GM21381 (cell line): ENCODE data around the gene DYNC2H1.

Experiments used
- ATAC-seq: cut with Tn5 transposase; IDR thresholded peaks from one replicate; pipeline ENCODE4 v1.9.1; 2021; ENCODE audit warnings: mild to moderate bottlenecking, moderate library complexity; ENCODE audit not compliant: unreplicated experiment

DYNC2H1 gene

DNA sequence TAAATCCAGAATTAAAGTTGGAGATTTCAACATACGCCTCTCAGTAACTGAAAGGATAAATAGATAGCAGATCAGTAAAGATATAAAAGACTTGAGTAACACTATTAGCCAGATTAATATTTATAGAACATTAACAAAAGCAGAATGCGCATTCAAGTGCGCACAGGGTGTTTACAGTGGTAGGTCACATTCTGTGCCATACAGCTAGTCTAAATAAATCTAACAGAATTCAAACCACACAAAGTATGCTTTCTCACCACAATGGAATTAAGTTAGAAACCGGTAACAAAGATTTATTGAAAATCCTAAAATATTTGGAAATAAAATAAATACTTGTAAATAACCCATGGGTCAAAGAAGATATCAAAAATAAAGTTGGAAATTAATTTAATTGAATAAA is 341.0 kb downstream of the DYNC2H1 start:
- ATAC-seq, result no peak

DNA sequence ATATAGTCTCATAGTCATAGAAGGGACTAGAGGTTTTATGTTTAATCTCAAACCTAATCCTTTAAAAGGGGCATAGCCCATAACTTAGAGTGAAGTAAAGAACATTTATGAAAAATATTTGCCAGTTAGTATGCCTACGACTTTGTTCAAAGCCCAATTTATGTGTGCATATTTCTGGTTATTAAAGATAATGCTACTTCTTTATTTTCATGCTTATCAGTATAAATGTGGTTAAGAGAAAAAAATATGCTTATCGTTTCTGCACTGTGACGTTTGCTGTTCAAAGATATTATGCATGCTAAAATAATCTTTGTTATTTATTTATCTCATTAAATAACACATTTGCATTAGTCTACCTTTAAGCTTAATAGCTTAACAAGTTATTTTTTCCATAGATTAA is 343.9 kb downstream of the DYNC2H1 start:
- no peak for ATAC-seq

DNA sequence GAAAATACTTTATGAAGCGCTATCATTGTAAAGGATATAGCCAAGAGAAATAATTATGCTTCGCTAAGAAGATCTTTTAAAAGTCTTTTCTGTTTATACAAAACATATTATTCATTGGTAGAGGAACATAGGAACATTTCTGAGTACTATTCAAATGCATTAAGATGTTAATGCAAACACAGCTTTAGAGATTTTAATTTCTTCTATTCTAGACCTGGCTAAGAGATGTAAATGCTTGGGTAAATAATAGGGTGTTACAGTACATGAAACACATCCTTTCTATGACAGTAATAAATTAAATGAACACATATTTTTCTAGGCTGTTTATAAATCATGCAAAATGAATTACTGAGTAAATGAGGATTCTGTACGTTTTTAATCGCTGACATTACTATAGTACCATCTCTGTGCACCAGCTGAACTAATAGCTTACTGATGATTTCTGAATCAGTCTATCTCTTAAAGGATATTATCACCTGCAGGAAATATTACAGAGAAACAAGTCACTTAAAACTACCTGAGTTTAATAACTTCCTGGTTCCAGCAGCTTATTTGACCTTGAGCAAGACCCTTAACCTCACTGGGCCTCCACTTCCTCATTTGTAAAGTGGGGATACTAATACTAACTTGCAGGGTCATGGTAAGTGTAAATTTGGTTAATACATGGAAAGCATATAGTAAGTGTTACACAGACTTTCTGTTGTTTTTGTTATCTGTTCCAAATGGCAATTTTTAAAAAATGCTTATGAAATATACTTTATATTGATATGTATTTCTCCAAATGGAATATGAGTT is 344.9 kb downstream of the DYNC2H1 start:
- no peak for ATAC-seq

DNA sequence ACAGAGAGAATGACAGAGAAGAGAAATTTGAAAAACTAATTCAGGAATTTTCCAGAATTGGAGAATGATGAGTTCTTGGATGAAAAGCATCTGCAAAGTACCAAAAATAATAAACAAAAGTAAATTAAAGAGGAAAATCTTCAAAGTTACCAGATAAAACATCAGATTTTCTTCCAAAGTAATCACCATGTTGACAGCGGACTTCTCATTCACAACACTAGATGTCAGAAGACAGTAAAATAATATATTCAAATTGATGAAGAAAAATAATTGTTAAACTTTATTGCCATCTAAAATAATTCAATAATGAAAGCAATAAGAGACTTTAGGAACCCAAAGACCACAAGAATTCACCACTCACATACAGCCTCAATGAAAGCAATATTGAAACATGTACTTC is 355.2 kb downstream of the DYNC2H1 start:
- no peak for ATAC-seq

DNA sequence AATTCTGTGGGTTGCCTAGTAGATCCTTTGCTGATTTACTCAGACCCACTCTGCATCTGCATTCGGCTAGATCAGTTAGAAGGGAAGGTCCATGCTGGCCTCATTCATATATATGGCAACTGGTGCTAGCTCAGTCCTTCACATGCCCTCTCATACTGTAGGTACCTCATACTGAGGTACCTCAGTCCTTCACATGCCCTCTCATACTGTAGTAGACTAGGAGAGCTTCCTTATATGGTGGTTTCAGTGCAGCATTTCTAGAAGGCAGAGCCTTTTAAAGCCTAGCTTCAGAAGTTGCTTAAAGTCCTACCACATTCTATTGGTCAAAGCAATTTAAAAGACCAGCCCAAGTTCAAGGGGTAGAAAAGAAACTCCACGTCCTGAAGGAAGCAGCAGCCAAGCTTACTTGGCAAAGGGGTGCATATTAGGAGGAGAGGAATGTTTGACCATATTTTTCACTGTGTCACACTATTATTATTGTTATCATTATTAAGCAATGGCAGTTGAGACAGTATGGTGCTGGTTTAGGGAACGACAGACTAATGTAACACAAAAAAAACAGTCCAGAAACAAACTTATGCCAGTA is 356.4 kb downstream of the DYNC2H1 start:
- ATAC-seq, result no peak

DNA sequence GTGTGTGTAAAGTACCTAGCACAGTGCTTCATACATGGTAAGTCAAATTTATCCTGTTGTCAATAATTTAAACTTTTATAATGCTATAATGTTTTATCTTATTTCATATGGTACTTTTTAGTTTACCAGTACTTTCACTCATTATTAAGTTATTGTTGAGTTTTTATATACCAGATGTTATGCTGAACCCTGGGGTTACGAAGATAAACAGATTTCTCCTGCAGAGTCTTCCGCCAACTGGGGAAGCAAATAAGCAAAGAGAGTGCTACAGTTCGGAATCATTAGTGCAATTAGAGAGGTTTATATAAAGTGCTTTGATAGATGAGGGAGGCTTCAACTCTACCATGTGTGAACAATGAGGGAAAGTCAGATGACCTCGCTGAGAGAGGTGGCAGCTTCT is 362.3 kb downstream of the DYNC2H1 start:
- ATAC-seq, result no peak

DNA sequence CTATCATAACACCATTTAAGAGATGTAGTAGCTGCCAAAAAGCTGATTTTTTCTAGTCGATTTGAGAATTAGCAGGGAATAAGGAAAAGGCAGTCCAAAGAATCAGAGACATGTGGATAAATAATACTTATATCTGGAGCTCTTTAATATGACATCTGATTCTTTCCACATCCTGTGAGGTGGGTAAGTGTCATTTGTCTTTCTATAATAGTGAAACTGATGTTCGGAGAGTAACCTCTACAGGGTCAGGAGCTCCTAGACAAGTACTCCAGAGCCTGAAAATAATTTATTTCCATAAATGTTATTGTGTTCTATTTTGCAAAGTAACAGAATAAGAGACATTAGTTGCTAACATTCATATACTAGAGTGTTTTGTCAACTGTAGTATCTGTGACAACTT is 367.6 kb downstream of the DYNC2H1 start:
- no peak for ATAC-seq

DNA sequence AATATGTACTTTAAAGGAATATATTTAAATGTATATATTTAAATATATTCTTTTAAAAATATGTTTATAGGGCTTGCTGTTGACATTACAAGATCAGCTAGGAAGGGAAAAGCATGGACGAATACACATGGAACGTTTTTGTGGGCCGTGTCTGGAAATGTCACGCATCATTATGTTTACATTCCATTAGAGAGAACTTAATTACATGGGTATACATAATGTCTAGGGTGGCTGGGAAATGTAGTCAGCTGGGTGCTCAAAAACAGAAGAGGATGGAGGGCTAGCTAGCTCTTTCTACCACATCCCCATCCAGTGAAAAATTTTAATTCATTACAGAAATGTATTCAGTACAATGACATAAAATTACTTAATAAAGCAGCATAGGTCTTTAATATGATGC is 371.2 kb downstream of the DYNC2H1 start:
- ATAC-seq, result no peak

DNA sequence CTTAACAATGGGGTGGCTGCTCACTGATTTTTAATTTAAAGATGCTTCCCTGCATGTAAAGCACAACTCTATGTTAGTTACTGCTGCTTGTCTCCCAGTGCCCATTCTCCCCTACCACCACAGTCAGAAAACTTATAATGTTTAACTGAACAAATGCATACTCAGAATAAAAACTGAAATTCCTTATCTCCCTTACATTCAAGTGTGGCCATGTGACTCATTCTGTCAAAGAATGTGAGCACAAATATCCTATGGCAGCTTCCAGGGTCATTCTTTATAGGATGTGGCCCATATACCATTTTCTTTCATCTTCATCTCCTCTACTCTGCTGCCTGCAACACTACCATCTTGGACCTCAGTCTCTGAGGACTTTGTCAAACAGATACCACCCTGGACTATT is 374.8 kb downstream of the DYNC2H1 start:
- no peak for ATAC-seq

DNA sequence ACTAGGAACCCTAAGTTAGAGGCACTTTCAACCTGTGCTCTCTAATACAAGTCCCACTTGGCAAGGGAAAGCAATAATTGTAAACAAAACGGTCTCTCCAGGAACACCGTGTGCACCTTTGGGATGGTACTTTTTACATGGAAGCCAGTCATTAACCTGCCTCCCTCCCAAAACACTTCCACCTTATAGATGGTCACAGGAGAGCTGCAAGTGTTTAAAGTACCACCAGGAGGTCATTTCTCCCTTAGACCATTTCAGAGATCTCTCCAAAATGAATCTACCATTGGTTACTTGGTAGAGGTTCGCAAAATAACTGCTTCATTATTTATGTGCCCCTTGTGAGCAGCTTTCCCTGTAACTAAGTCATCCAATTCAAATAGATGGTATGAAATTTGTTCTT is 375.3 kb downstream of the DYNC2H1 start:
- no peak for ATAC-seq

DNA sequence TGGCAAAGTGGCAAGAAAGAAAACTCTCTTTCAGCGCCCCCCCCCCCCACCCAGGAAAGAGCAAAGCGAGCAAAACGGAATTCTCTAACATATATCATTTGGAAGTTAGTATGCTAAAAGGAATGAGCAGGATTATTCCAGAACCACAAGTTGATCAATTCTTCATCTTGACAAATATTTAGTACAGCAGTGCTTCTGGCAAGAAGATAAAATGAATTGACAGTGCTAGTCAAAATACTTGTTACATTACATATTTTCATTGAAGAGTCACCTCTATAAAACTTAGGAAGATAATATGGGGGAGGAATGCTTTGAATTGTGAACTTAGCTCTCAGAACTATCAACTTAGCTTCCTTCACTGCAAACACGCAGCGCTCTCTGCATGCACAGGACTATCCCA is 377.4 kb downstream of the DYNC2H1 start:
- no peak for ATAC-seq

DNA sequence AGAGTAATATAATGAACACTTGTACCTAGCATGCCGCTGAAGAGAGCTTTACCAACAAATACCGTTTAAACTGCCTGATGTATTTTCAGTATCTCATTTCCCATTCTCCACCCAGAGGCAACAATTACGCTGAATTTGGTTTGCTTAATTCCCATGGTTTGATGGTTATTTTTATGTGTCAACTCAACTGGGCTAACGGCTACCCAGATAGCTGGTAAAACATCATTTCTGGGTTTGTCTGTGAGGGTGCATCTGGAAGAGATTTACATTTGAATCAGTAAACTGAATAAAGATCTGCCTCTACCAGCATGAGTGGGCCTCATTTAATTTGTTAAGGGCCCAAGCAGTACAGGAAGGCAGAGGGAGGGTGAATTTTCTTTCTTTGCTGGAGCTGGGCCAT is 377.9 kb downstream of the DYNC2H1 start:
- ATAC-seq, result no peak

DNA sequence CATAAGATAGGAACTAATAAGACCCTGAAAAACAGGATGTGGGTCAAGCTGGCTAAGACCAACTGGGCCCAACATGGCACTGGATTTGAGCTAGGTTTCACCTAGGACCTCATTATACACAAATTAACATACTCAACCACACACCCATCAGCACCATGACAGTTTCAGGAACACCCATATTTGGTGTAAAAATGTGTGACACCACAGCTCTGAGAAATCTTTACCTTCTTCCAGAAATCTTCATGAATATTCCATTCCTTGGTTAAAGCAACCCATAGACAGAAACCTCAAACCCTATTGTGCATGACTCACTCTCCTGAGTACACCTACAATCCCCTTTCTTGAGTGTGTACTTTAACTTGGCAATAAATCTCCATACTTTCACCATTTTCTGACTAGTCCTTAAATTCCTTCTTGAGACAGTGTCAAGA is 378.8 kb downstream of the DYNC2H1 start:
- no peak for ATAC-seq

DNA sequence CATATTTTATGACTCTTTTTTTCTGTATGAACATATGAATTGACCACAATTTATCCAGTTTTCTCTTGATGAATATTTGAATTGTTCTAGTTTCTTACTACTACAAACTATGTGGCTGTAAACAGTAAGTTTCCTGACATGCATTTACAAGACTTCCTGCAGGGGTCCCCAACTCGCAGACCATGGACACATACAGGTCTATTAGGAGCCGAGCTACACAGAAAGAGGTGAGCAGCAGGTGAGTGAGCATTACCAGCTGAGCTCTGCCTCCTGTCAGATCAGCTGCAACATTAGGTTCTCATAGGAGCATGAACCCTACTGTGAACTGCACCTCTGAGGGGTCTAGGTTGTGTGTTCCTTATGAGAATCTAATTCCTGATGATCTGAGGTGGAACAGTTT is 379.4 kb downstream of the DYNC2H1 start:
- no peak for ATAC-seq

DNA sequence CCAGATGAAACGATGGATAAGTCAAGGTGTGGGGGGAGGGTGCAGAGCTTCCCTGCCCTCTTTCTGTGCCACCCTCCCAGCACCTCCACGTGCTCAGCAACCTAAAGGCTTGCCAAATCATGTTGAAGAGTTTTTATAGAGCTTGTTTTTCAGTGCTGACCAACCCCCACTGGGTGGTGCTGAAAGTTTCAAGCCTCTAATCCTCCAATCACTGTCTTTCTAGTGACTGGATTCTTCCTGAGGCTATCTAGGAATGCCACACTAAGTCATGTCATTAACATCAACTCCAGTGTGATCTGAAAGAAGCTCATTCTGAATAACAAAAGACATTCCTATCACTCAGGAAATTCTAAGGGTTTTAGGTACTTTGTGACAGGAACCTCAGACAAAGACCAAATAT is 382.6 kb downstream of the DYNC2H1 start:
- ATAC-seq, result no peak

DNA sequence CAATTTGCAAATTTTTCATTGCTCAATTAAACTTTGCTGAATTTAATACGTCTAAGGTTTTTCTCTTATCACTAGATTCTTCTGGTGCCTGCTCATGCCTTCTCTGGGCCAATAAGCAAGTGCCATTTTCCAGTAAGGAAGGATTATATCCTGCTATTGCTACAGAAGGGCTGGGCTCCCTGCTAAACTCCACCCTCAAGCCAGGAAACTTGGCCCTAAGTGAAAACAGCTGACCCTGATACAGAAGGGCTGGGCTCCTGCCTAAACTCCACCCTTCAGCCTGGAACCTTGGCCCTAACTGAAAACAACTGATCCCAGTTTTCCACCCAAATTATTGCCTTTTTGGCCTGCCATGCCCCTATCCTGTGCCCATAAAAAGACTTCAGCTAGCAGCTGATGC is 385.3 kb downstream of the DYNC2H1 start:
- ATAC-seq, result no peak

DNA sequence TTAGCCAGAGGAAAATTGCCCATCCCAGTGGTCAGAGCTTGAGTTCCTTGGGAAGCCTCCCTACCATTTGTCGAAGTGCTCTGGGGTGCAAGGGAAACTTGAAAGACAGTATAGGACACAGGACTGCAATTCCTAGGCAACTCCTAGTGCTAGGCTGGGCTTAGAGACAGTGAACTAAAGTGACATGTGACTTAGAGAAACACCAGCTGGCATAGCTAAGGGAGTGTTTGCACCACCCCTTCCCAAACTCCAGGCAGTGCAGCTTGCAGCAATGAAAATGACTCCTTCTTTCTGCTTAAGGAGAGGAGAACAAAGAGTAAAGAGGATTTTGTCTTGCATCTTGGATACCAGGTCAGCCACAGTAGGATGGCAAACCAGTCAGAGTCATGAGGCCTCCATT is 388.0 kb downstream of the DYNC2H1 start:
- no peak for ATAC-seq

DNA sequence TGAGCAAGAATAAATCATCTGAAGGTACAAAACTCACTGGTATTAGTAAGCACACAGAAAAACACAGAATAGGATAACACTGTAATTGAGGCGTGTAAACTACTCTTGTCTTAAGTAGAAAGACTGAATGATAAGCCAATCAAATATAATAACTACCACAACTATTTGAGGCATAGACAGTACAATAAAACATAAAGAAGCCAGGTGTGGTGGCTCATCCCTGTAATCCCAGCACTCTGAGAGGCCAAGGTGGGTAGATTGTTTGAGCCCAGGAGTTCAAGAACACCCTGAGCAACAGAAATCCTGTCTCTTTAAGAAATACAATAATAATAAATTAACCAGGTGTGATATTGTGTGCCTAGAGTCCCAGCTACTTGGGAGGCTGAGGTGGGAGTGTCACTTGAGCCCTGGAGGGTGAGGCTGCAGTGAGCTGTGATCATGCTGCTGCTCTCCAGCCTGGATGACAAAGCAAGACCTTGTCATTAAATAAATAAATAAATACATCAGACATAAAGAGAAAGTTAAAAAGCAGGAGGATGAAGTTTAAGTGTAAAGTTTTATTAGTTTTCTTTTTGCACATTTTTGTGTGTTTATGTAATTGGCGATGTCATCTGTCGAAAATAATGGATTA is 390.6 kb downstream of the DYNC2H1 start:
- no peak for ATAC-seq

DNA sequence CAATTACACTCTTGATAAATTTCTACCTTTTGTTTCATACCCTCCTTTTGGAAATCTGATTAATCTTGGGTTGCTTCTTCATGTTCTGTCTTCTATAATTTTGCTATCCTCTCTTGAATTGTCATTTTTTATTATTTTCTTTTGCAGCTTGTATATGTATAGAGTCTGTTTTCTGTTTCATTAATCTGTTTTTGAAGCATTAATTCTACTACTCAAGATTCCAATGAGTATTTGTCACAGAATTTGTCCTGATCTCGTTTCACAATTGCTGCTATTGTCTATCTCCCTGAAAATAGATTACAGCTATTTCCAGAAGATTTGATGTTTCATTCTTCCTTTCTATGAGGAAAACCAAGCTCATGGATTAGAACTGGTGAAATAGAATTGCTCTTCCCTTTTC is 406.1 kb downstream of the DYNC2H1 start:
- no peak for ATAC-seq

DNA sequence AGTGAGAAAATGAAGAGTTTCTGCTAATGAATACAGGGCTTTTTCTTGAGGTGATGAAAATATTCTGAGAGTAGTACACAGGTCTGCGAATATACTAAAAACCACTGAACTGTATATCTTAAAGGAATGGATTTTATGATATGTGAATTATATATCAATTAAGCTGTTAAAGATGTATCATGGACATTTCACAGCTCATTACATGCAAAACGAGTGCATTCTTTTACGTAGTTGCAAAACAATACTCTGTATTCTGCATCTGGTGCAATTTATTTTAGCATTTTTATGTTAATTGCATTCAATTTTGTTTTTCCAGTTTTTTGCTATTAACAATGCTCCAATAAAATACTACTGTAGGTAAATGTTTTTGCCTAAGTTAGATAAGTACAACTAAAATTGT is 411.6 kb downstream of the DYNC2H1 start:
- ATAC-seq, result no peak

DNA sequence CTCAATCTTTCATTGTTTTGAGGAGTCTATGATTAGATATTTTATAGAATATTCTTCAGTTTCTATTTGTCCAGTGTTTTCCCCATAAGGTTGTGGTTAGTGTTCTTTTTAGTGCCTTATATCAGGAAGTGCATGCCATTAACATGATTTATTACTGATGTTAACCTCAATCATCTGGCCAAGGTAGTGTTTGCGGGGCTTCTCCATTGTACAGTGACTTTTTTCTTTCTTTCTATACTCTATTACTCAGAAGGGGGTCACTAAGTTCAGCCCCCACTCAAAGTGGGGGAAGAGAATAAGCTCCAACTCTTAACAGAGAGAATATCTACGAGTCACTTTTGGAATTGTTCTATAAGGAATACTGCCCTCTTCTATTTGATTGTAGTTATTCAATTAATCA is 415.8 kb downstream of the DYNC2H1 start:
- ATAC-seq, result no peak

DNA sequence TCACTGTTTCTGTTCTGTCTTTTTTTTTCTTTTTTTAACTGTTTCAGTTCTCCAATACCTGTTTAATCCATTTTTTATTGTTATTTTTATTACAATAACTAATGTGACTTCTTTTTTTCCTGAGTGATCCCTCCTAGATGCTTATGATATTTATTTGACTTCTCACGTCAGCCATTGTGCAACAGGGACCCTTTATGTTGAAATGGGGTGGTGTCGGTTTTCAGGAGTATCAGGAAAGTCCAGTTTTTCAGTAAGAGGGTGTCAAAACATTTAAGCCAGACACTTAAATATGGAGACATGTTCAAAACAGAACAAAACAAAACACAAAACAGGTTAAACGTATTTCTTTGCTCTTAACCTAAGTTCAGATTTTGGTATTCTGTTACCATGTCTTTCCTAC is 418.8 kb downstream of the DYNC2H1 start:
- ATAC-seq, result no peak
